WTC11 (cell line): ENCODE data around the gene SAMD4A. TPM values are rescaled to one million over a fixed set of nuclear protein-coding genes. Genes with fewer than 3 reads are reported as not detected.

ENCODE experiments used
- ATAC-seq: fragments of 200-7000 bp; cut with Tn5 transposase; 2 replicates; pipeline ENCODE4 v1.10.0; 2021; ENCODE audit warnings: mild to moderate bottlenecking, moderate library complexity
- CTCF ChIA-PET: fragments of 300-600 bp; sonication (Branson Sonifier 250); formaldehyde crosslinking; loops from one replicate; lab custom pipeline; 2021; ENCODE audit warnings: antibody characterized with exemption; lab: Charles Lee
- POLR2A ChIA-PET: fragments of 350-600 bp; sonication (Branson Sonifier 250); formaldehyde crosslinking; loops from one replicate; lab custom pipeline; 2021; ENCODE audit warnings: antibody characterized with exemption; lab: Charles Lee
- DNase-seq: peaks from one replicate; pipeline ENCODE4 v3.0.0; 2021; ENCODE audit warnings: low spot score
- H3K27ac Mint-ChIP-seq: 2 replicates; pipeline ENCODE4 v1.8.0; 2021; ENCODE audit warnings: mixed read lengths
- H3K27me3 Mint-ChIP-seq: 2 replicates; pipeline ENCODE4 v1.8.0; 2021; ENCODE audit warnings: low read depth, mild to moderate bottlenecking, moderate library complexity, mixed read lengths
- H3K36me3 Mint-ChIP-seq: 2 replicates; pipeline ENCODE4 v1.8.0; 2021; ENCODE audit warnings: mixed read lengths
- H3K4me1 Mint-ChIP-seq: 2 replicates; pipeline ENCODE4 v1.8.0; 2022; ENCODE audit warnings: mixed read lengths
- H3K4me3 Mint-ChIP-seq: 2 replicates; pipeline ENCODE4 v1.8.0; 2021; ENCODE audit warnings: mild to moderate bottlenecking, moderate library complexity, mixed read lengths
- H3K9me3 Mint-ChIP-seq: 2 replicates; pipeline ENCODE4 v1.8.0; 2021; ENCODE audit warnings: mixed read lengths
- ATF1 ChIP-seq: sonication (generic); formaldehyde crosslinking; IDR thresholded peaks from 2 replicates; pipeline ENCODE4 v1.8.1; 2023; ENCODE audit warnings: mild to moderate bottlenecking, moderate library complexity, missing genetic modification reagents
- CREB1 ChIP-seq: sonication (generic); formaldehyde crosslinking; IDR thresholded peaks from 2 replicates; pipeline ENCODE4 v1.8.0; 2023; ENCODE audit warnings: mild to moderate bottlenecking, missing genetic modification reagents
- OVOL2 ChIP-seq: fragments of 250-450 bp; sonication (Bioruptor Pico); IDR thresholded peaks from 2 replicates; pipeline ENCODE4 v1.9.0; 2021; ENCODE audit warnings: mild to moderate bottlenecking, borderline replicate concordance
- RORB ChIP-seq: fragments of 250-450 bp; sonication (Bioruptor Pico); IDR thresholded peaks from 2 replicates; pipeline ENCODE4 v1.9.0; 2021; ENCODE audit warnings: mild to moderate bottlenecking
- SMAD3 ChIP-seq: sonication (generic); formaldehyde crosslinking; IDR thresholded peaks from 2 replicates; pipeline ENCODE4 v1.8.0; 2022; ENCODE audit warnings: missing genetic modification reagents, mild to moderate bottlenecking, borderline replicate concordance
- SMAD4 ChIP-seq: sonication (generic); formaldehyde crosslinking; IDR thresholded peaks from 2 replicates; pipeline ENCODE4 v1.8.0; 2022; ENCODE audit warnings: mild to moderate bottlenecking, missing genetic modification reagents
- TP53 ChIP-seq: sonication (generic); formaldehyde crosslinking; IDR thresholded peaks from 2 replicates; pipeline ENCODE4 v1.8.1; 2023; ENCODE audit warnings: mild to moderate bottlenecking, missing genetic modification reagents
- ZBTB21 ChIP-seq: sonication (generic); formaldehyde crosslinking; IDR thresholded peaks from 2 replicates; pipeline ENCODE4 v1.8.1; 2023; ENCODE audit warnings: mild to moderate bottlenecking, missing genetic modification reagents, borderline replicate concordance
- total RNA-seq: library from RNA; stranded (reverse); gene quantifications from 3 replicates; pipeline ENCODE4 v1.2.3, GENCODE V29; 2021
- TF ChIP-seq, protein P1 (sequence below): sonication (generic); formaldehyde crosslinking; IDR thresholded peaks from 2 replicates; pipeline ENCODE4 v1.8.1; 2022; ENCODE audit warnings: mild to moderate bottlenecking, moderate library complexity, missing genetic modification reagents
- TF ChIP-seq, protein P2 (sequence below): fragments of 250-450 bp; sonication (Bioruptor Pico); IDR thresholded peaks from 2 replicates; pipeline ENCODE4 v1.9.0; 2021; ENCODE audit warnings: mild to moderate bottlenecking
- TF ChIP-seq, protein P3 (sequence below): fragments of 250-450 bp; sonication (Bioruptor Pico); conservative IDR thresholded peaks from 2 replicates; pipeline ENCODE4 v1.9.0; 2021; ENCODE audit warnings: mild to moderate bottlenecking
- TF ChIP-seq, protein P4 (sequence below): fragments of 250-450 bp; sonication (Bioruptor Pico); IDR thresholded peaks from 2 replicates; pipeline ENCODE4 v1.8.0; 2021; ENCODE audit warnings: mild to moderate bottlenecking
- TF ChIP-seq, protein P5 (sequence below): sonication (generic); formaldehyde crosslinking; IDR thresholded peaks from 2 replicates; pipeline ENCODE4 v1.8.0; 2022; ENCODE audit warnings: missing genetic modification reagents

The SAMD4A gene
- total RNA-seq, 1 experiment from 2014 or later: 6.0 TPM

DNA sequence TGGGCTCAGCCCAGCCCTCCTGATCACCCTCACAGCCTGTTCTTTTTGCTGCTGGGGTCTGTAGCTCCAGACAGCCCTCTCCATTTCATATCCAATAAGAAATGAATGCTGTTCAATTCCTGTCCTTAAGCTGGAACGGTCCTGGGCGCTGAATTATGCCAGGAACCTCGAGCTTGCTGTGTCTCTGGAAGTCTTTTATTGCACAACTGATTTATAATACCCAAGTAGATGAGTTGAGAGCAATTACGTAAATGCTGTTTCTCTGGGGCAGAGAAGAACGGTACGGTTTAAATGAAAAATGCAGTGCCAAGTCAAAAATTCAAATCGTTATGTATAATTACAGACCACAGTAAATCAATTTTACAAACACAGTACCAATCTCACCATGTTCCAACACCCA is 161.0 kb downstream of the SAMD4A start:
- POLR2A ChIA-PET: no interaction called here

DNA sequence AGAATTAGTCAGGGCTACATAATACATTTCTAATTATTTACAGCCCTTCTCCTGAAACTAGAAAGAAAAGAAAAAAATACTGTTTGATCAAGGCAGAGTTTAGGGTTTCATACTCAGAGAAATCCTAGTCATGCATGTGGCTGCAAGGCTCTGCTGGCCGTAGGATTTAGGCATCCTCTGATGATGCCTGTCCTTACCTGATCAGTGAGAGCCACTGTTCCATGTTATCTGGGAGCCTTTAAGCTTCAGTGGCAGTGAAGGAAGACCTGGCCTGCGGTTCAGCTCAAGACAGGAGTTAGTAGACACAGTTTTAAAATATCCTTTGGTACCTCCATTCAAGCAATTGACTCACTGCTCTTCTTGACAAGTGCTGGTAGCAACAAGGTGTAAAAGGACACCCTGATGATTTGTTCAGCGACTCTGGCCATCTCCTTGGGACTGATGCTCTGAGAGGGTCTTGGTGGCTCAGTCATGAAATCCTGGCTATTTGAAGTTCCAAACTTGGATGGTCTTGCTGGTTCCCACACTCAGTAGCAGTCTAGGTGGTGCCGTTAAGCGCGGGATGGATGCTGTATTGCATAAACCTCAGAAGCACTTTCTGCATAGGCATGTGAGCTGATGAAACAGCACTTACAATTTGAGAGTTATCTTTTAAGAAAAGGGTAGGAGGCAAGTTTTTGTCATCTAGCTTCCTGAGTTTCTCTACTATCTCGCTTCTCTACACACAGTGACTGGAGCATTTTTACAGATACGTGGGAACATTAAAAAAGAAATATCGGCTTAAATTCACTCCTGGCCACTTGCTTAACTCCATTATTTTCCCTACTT is 162.0 kb downstream of the SAMD4A start:
- Mint-ChIP-seq H3K36me3 (no peaks in the 10 kb centered on the region), H3K4me3 (no peak overlapping the region), H3K27ac (no peak overlapping the region), H3K9me3 (no peaks in the 10 kb centered on the region), H3K4me1 (peaks cover 19% of the 10 kb centered on the region), H3K27me3 (no peaks in the 10 kb centered on the region)
- POLR2A ChIA-PET: no interaction called here
- TF ChIP-seq, protein P1, sequence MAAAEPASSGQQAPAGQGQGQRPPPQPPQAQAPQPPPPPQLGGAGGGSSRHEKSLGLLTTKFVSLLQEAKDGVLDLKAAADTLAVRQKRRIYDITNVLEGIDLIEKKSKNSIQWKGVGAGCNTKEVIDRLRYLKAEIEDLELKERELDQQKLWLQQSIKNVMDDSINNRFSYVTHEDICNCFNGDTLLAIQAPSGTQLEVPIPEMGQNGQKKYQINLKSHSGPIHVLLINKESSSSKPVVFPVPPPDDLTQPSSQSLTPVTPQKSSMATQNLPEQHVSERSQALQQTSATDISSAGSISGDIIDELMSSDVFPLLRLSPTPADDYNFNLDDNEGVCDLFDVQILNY (CRISPR knock-in tag): no peak
- TF ChIP-seq CREB1 (CRISPR knock-in tag): no peak
- ATAC-seq: no peak
- CTCF ChIA-PET: interaction anchor here (1.7 kb wide), 1 partner anchor 45 kb away, joined by 7 read pairs; no protein-coding TSS in a partner anchor
- no peak for DNase-seq

More for the DNA sequence above, 161.0 kb downstream of the SAMD4A start:
- no peak for TF ChIP-seq RORB (CRISPR knock-in tag)
- TF ChIP-seq, protein P2, sequence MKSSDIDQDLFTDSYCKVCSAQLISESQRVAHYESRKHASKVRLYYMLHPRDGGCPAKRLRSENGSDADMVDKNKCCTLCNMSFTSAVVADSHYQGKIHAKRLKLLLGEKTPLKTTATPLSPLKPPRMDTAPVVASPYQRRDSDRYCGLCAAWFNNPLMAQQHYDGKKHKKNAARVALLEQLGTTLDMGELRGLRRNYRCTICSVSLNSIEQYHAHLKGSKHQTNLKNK (CRISPR knock-in tag): no peak
- no peak overlapping the region for H3K27ac Mint-ChIP-seq
- H3K4me1 Mint-ChIP-seq: peaks cover 19% of the 10 kb centered on the region
- H3K36me3 Mint-ChIP-seq: no peaks in the 10 kb centered on the region
- H3K4me3 Mint-ChIP-seq: no peak overlapping the region
- CTCF ChIA-PET: no interaction called here
- ATAC-seq (no peak), DNase-seq (no peak)
- no peaks in the 10 kb centered on the region for H3K9me3 Mint-ChIP-seq
- H3K27me3 Mint-ChIP-seq: no peaks in the 10 kb centered on the region

DNA sequence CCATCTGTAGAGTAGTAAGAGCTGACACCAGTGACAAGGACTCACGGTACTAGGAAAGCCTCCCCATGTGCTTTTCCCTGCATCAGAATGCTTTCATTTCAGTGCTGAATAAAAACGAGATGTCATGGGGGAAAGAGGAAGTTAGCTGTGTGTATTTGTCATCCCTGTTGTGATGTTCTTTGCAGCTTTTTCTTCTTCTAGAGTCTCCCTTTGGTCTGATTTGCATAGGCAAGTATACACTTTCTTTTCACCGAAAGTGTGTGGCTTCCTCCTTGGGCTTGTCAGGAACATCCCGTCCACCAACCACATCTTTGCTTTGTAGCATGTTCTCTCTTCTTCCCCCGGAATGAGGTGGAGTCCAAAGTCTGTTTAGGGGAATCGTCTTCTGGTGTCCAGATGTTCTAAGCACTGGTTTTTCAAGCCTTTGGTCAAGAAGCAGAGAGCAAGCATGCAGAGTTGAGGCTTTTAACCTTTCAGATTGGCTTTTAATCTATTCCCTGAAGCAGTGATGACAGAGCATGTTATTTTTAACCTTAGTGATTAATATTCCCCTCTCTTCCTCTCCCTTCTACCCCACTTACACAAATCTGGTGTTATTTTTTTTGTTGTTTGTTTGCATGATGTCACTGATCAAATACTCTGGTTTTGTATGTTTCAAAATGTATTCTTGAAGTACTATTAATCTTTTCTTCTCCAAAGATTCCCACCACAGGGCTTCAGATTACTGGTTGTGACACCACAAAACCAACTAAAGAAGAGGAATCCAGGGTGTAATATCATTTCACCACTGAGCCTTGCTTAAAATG is 163.4 kb downstream of the SAMD4A start:
- TF ChIP-seq SMAD3 (CRISPR knock-in tag) (no peak), ZBTB21 (CRISPR knock-in tag) (no peak)
- TF ChIP-seq, protein P3, sequence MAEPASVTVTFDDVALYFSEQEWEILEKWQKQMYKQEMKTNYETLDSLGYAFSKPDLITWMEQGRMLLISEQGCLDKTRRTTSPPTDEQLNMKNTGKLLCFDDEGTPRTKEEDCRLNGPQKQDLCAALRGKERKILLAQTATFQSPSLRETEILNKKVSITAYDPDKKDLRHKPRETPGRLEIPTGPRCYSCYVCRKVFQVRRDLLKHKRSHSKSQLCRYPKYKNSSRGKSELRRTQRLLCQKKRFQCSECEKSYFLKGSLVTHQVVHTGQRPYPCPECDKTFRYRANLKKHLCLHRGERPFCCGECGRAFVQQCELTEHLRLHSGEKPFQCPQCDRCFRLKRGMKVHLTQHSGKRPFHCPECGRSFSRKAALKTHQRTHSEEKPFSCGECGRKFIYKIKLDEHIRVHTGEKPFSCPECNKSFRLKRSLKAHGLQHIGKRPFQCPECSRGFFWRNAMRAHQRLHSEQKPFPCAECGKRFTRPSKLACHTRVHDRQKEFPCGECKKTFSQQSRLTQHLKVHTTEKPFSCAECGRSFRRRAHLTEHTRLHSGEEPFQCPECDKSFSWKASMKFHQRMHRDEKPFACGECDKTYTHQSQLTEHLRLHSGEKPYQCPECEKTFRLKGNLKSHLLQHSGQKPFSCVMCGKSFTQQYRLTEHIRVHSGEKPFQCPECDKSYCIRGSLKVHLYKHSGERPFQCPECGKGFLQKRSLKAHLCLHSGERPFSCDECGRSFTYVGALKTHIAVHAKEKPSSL (CRISPR knock-in tag): no peak
- TF ChIP-seq, protein P4, sequence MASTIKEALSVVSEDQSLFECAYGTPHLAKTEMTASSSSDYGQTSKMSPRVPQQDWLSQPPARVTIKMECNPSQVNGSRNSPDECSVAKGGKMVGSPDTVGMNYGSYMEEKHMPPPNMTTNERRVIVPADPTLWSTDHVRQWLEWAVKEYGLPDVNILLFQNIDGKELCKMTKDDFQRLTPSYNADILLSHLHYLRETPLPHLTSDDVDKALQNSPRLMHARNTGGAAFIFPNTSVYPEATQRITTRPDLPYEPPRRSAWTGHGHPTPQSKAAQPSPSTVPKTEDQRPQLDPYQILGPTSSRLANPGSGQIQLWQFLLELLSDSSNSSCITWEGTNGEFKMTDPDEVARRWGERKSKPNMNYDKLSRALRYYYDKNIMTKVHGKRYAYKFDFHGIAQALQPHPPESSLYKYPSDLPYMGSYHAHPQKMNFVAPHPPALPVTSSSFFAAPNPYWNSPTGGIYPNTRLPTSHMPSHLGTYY (CRISPR knock-in tag): no peak
- TF ChIP-seq, all 79 proteins: peak for 0
- no peaks in the 10 kb centered on the region for H3K36me3 Mint-ChIP-seq
- H3K27me3 Mint-ChIP-seq: no peaks in the 10 kb centered on the region
- no peak overlapping the region for H3K4me3 Mint-ChIP-seq
- peaks cover 19% of the 10 kb centered on the region for H3K4me1 Mint-ChIP-seq
- H3K27ac Mint-ChIP-seq: no peak overlapping the region
- ChIA-PET POLR2A (no interaction called here), CTCF (interaction anchor here (1.7 kb wide), 1 partner anchor 43 kb away, joined by 7 read pairs; no protein-coding TSS in a partner anchor)
- DNase-seq: no peak
- ATAC-seq: no peak
- no peaks in the 10 kb centered on the region for H3K9me3 Mint-ChIP-seq

GRCh38 chr14:54734966-54735365 is 168.0 kb downstream of the SAMD4A start:
- H3K36me3 Mint-ChIP-seq: no peaks in the 10 kb centered on the region
- TF ChIP-seq SMAD4 (no peak), OVOL2 (CRISPR knock-in tag) (no peak), ATF1 (CRISPR knock-in tag) (no peak), TP53 (no peak)
- TF ChIP-seq, protein P5, sequence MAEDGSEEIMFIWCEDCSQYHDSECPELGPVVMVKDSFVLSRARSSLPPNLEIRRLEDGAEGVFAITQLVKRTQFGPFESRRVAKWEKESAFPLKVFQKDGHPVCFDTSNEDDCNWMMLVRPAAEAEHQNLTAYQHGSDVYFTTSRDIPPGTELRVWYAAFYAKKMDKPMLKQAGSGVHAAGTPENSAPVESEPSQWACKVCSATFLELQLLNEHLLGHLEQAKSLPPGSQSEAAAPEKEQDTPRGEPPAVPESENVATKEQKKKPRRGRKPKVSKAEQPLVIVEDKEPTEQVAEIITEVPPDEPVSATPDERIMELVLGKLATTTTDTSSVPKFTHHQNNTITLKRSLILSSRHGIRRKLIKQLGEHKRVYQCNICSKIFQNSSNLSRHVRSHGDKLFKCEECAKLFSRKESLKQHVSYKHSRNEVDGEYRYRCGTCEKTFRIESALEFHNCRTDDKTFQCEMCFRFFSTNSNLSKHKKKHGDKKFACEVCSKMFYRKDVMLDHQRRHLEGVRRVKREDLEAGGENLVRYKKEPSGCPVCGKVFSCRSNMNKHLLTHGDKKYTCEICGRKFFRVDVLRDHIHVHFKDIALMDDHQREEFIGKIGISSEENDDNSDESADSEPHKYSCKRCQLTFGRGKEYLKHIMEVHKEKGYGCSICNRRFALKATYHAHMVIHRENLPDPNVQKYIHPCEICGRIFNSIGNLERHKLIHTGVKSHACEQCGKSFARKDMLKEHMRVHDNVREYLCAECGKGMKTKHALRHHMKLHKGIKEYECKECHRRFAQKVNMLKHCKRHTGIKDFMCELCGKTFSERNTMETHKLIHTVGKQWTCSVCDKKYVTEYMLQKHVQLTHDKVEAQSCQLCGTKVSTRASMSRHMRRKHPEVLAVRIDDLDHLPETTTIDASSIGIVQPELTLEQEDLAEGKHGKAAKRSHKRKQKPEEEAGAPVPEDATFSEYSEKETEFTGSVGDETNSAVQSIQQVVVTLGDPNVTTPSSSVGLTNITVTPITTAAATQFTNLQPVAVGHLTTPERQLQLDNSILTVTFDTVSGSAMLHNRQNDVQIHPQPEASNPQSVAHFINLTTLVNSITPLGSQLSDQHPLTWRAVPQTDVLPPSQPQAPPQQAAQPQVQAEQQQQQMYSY (CRISPR knock-in tag): no peak

More at GRCh38 chr14:54734966-54735365, 168.0 kb downstream of the SAMD4A start:
- Mint-ChIP-seq H3K4me3 (no peak overlapping the region), H3K9me3 (no peaks in the 10 kb centered on the region), H3K27ac (no peak overlapping the region), H3K27me3 (no peaks in the 10 kb centered on the region), H3K4me1 (peaks cover 25% of the 10 kb centered on the region)
- ATAC-seq (no peak), DNase-seq (no peak)
- POLR2A ChIA-PET: no interaction called here
- CTCF ChIA-PET: interaction anchor here (1.5 to 2.7 kb wide), 2 partner anchors 12 to 38 kb away, joined by 4 to 12 read pairs; no protein-coding TSS in a partner anchor
